Coronary artery (tissue), 2 donors: ENCODE data around the gene USP32.

Experiments
- DNase-seq: peaks from one replicate; pipeline ENCODE4 v3.0.0-alpha.2; 2017; ENCODE audit warnings: low spot score
- H3K27ac ChIP-seq, 2 donors: fragments of 200-600 bp; sonication (generic); one replicate each; pipeline ENCODE4 v1.5.1; 2016 to 2019
- H3K4me3 ChIP-seq: fragments of 200-600 bp; sonication (generic); 2 replicates; pipeline ENCODE4 v1.5.1; 2016; ENCODE audit warnings: mild to moderate bottlenecking, moderate library complexity
- TF ChIP-seq, protein P1 (sequence below): fragments of 200-600 bp; sonication (generic); IDR thresholded peaks from one replicate; pipeline ENCODE4 v1.5.1; 2019; ENCODE audit warnings: antibody characterized with exemption

Gene USP32

DNA sequence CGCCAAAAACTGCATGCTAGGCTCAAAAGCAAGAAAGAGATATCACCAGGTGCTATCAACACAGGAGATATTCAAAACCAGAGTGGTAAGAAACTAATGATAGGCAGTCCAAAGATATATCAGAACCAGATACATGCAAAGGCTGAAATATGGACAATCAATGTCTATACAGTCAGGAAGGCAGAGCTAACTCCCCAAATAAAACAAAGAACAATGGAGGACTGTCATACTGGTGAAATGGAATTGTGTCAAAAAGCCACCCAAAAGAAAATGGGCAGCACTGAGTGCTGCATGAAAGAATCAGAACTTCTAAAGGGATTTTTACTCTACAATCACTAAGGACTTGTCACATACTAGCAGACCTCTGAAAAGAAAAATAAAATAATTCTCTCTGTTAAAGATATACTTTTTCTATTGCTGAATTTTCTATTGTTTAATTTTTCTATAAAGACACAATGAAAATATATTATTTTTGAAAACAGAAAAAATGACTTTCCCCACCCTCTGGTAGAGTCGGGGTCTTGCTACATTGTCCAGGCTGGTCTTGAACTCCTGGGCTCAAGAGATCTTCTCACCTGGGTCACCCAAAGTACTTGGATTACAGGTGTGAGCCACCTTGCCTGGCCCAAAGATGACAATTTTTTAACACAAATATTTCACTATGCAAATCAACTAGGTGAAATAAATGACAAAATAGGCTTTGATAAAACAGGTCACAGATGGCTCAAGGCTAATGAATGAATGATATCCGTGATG is 98.2 kb downstream of the USP32 start:
- Histone ChIP-seq H3K27ac (no peak overlapping the region), H3K4me3 (no peak overlapping the region)
- DNase-seq, result no peak
- TF ChIP-seq, protein P1, sequence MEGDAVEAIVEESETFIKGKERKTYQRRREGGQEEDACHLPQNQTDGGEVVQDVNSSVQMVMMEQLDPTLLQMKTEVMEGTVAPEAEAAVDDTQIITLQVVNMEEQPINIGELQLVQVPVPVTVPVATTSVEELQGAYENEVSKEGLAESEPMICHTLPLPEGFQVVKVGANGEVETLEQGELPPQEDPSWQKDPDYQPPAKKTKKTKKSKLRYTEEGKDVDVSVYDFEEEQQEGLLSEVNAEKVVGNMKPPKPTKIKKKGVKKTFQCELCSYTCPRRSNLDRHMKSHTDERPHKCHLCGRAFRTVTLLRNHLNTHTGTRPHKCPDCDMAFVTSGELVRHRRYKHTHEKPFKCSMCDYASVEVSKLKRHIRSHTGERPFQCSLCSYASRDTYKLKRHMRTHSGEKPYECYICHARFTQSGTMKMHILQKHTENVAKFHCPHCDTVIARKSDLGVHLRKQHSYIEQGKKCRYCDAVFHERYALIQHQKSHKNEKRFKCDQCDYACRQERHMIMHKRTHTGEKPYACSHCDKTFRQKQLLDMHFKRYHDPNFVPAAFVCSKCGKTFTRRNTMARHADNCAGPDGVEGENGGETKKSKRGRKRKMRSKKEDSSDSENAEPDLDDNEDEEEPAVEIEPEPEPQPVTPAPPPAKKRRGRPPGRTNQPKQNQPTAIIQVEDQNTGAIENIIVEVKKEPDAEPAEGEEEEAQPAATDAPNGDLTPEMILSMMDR, result no peak

DNA sequence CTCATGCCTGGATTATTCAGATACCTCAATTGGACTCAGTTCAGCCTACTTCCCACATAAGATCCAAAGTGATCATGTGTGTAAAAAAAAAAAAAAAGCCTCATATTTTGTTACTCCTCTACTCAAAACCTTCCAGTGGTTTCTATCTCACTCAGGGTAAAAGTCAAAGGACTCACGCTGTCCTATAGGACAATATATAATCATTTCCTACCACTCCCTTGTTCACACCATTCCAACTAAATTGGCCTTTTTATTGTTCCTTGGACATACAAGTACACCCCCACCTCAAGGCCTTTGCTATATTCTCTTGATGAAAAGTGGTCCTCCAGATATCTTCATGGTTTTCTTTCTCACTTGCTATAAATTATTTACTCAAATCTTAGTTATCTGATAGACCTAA is 99.2 kb downstream of the USP32 start:
- DNase-seq, result no peak
- Histone ChIP-seq H3K4me3 (no peak overlapping the region), H3K27ac (no peak overlapping the region)
- TF ChIP-seq, protein P1, result no peak

DNA sequence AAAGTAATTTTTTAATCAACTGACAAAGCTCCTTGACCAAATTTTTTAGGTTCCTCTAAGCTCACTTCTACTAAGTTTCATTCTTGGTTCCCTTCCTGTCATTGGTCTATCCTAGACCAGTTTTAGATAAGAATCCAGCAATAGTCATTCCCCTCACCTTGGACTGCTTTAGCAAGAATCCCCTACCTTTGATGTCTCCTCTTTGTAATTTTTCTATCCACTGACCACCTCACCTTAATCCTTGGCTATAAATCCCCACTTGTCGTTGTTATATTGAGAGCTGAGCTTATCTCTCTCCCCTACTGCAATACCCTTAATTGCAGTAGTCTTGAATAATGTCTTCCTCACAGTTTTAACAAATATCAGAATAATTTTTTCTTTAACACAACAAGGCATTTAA is 107.2 kb downstream of the USP32 start:
- TF ChIP-seq, protein P1, result no peak
- no peak for DNase-seq
- H3K27ac ChIP-seq, result no peak overlapping the region
- no peak overlapping the region for H3K4me3 ChIP-seq

DNA sequence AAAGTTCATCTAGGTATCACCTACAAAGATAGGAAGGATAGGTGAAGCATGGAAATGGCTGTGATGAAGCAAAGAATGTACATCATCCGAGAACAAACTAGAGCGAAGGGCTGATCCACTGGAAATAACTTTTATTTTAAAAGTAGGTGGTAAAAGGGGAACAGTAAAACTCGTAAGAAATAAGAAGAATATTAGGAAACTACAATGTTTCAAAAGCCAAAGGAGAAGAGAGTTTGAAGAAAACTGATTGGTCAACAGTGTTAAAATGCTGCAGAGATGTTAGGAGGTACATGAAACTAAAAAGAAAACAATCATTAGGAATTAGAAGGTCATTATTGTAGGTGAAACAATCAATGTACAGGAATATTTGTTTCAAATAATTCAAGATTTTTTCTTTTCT is 108.1 kb downstream of the USP32 start:
- H3K27ac ChIP-seq, result no peak overlapping the region

DNA sequence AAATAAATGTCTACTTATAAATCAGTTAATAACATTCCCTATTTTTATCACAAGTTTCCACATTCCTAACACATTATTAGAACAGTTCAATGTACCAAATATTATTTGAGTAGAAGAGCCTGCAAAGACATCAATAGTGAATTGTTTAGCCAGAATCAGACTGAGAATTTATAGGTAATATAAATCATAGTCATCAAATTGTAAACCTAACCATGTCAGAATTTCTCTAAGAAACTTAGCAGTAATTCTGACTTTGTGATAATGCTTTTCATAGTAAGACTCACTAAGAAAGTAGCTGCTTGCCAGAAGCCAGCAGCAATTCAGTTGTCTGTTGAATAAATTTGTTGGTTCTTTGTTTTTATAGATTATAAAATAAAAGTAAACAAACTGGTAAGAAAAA is 111.3 kb downstream of the USP32 start:
- Histone ChIP-seq H3K27ac (no peak overlapping the region), H3K4me3 (no peak overlapping the region)
- DNase-seq, result no peak
- TF ChIP-seq, protein P1, result no peak

More for the DNA sequence above, 108.1 kb downstream of the USP32 start:
- TF ChIP-seq, protein P1, result no peak
- H3K4me3 ChIP-seq, result no peak overlapping the region
- no peak for DNase-seq

DNA sequence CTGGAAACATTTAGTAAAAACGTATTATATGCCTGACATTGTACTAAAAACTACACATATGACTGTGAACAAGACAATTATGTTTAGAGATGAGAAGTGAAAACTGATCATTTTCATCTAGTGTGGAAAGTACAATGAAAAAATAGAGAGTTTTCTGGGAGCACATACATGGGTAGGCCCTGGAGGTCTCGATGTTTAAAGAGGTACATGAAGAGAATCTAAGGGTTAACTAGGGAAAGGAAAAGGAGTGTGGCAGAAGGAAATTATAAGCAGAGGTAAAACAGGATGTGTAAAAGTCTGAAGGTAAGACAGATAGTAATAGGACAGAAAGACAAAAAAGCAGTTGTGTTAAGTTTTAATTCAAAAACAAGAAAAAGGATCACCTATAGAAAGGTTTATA is 113.7 kb downstream of the USP32 start:
- H3K4me3 ChIP-seq, result no peak overlapping the region
- H3K27ac ChIP-seq, result no peak overlapping the region
- TF ChIP-seq, protein P1, result no peak
- no peak for DNase-seq

DNA sequence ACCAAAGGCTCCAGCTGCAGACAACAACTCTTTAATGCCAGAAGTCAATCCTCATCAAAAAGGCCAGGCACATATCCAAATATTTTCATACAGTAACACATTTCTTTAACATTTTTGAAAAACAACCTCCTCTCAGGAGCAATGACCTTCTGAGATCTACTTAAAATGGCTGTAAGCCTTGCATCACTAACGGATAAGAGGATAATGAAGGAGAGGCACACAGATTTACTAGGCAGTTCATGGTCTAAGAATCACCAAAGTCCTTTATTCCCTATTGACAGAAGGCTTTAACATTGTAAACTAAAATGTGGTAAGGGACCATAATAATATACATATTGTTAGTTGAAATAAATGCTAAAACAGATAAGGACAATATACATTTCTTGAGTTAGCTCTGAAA is 114.7 kb downstream of the USP32 start:
- TF ChIP-seq, protein P1, result no peak
- DNase-seq, result no peak
- Histone ChIP-seq H3K4me3 (no peak overlapping the region), H3K27ac (no peak overlapping the region)
